D721Med (cell line): ENCODE results near the gene NECTIN2.

ENCODE experiments used
- DNase-seq: peaks from one replicate; pipeline ENCODE4 v3.0.0; 2011; ENCODE audit warnings: low spot score; ENCODE audit not compliant: insufficient read length
- FAIRE-seq: peaks from 2 replicates; lab custom pipeline; 2011; peaks lifted over from hg19 to GRCh38; lab: Jason Lieb, UNC
- TF ChIP-seq, protein P1 (sequence below): IDR thresholded peaks from 2 replicates; pipeline ENCODE4 v1.5.1; 2012; ENCODE audit warnings: mild to moderate bottlenecking, control low read depth; ENCODE audit not compliant: insufficient read depth; ENCODE audit errors: missing control alignments

NECTIN2 gene

DNA sequence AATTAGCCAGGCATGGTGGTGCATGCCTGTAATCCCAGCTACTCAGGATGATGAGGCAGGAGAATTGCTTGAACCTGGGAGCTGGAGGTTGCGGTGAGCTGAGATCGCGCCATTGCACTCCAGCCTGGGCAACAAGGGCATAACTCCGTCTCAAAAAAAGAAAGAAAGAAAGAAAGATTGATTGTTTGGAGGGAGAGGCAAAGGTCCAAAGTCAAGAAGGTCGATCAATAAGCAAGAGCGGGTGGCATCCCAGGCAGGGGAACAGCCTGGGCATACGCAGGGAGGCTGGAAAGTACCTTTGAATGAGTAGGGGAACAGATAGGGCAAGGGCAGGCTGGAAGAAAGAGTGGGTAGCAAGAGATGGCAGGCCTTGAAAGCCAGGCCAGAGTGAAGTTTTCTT, 84.0 kb downstream of the NECTIN2 start:
- TF ChIP-seq, protein P1, sequence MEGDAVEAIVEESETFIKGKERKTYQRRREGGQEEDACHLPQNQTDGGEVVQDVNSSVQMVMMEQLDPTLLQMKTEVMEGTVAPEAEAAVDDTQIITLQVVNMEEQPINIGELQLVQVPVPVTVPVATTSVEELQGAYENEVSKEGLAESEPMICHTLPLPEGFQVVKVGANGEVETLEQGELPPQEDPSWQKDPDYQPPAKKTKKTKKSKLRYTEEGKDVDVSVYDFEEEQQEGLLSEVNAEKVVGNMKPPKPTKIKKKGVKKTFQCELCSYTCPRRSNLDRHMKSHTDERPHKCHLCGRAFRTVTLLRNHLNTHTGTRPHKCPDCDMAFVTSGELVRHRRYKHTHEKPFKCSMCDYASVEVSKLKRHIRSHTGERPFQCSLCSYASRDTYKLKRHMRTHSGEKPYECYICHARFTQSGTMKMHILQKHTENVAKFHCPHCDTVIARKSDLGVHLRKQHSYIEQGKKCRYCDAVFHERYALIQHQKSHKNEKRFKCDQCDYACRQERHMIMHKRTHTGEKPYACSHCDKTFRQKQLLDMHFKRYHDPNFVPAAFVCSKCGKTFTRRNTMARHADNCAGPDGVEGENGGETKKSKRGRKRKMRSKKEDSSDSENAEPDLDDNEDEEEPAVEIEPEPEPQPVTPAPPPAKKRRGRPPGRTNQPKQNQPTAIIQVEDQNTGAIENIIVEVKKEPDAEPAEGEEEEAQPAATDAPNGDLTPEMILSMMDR, result no peak
- no peak for FAIRE-seq
- no peak for DNase-seq

DNA sequence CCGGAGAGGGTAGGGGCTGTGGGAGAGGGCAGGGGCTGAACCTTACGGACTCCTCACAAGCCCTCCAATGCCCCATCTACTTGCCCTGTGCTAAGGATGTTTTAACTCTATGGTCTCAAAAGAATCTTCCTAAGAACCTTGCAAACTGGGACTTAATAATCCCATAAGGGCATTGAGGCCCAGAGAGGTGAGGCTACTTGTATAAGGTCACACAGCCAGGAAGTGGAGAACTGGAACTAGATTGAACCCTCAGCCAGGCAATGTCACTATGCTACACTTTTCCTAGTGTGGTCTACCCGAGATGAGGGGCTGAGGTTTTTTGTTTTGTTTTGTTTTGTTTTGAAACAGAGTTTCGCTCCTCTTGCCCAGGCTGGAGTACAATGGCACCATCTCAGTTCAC, 85.4 kb downstream of the NECTIN2 start:
- no peak for FAIRE-seq
- TF ChIP-seq, protein P1, result no peak

More for the DNA sequence above, 85.4 kb downstream of the NECTIN2 start:
- DNase-seq, result no peak
